SK-N-SH (cell line): ENCODE measurements around the gene KISS1R. TPM values are rescaled to one million over a fixed set of nuclear protein-coding genes. Genes with fewer than 3 reads are reported as not detected.

Experiments
- CTCF ChIA-PET: fragments of 300-600, 350-600 bp; formaldehyde crosslinking; extraction: SDS; loops from one replicate; lab custom pipeline; 2021; lab: Yijun Ruan, JAX
- POLR2A ChIA-PET: fragments of 350-600 bp; sonication (Branson Sonifier 250); formaldehyde crosslinking; extraction: SDS; loops from one replicate; lab custom pipeline; 2020; ENCODE audit warnings: antibody characterized with exemption, inconsistent platforms; lab: Yijun Ruan, JAX
- DNase-seq: peaks from one replicate; pipeline ENCODE4 v3.0.0; 2012
- H2AFZ ChIP-seq: fragments of 200-600 bp; sonication (generic); 2 replicates; pipeline ENCODE4 v1.8.1; 2016; ENCODE audit warnings: antibody characterized with exemption, mild to moderate bottlenecking, low read depth
- H3F3A ChIP-seq: fragments of 200-600 bp; sonication (generic); replicated peaks from 2 replicates; pipeline ENCODE3; 2016; ENCODE audit warnings: antibody characterized with exemption, mild to moderate bottlenecking; ENCODE audit not compliant: insufficient read depth
- H3K27ac ChIP-seq, 2 experiments: fragments of 200-500 bp in 1 of 2; fragments of 200-600 bp in 1 of 2; sonication (Bioruptor generic) in 1 of 2; sonication (generic), shearing (Covaris generic) in 1 of 2; 2 replicates each; pipeline versions ENCODE4 v1.5.1 to v1.6.1; 2014 to 2016; ENCODE audit warnings: low read depth in 2 of 2, inconsistent platforms in 1 of 2, low read length in 1 of 2, mild to moderate bottlenecking in 1 of 2, mixed read lengths in 1 of 2
- H3K27me3 ChIP-seq: fragments of 200-600 bp; sonication (generic), shearing (Covaris generic); 2 replicates; pipeline ENCODE4 v1.6.1; 2016; ENCODE audit warnings: mixed run types; ENCODE audit not compliant: insufficient read depth
- H3K36me3 ChIP-seq, 2 experiments: fragments of 200-500 bp in 1 of 2; fragments of 200-600 bp in 1 of 2; sonication (Bioruptor generic) in 1 of 2; sonication (generic) in 1 of 2; replicated peaks in 1 of 2; 2 replicates each; pipeline versions ENCODE3 to v1.5.1; 2014 to 2016; ENCODE audit warnings: low read length in 1 of 2, mild to moderate bottlenecking in 1 of 2; ENCODE audit not compliant: insufficient read depth in 2 of 2, control insufficient read depth in 1 of 2
- H3K4me1 ChIP-seq, 2 experiments: fragments of 200-500 bp in 1 of 2; fragments of 200-600 bp in 1 of 2; sonication (Bioruptor generic) in 1 of 2; sonication (generic), shearing (Covaris generic) in 1 of 2; 2 replicates each; pipeline versions ENCODE4 v1.5.1 to v1.6.1; 2014 to 2016; ENCODE audit warnings: low read depth in 1 of 2, low read length in 1 of 2, mixed run types in 1 of 2; ENCODE audit not compliant: insufficient read depth in 2 of 2, control insufficient read depth in 1 of 2
- H3K4me2 ChIP-seq: fragments of 200-600 bp; sonication (generic), shearing (Covaris generic); 2 replicates; pipeline ENCODE4 v1.6.1; 2017; ENCODE audit warnings: mixed run types
- H3K4me3 ChIP-seq, 2 experiments: fragments of 200-500 bp in 1 of 2; fragments of 200-600 bp in 1 of 2; sonication (Bioruptor generic) in 1 of 2; sonication (generic), shearing (Covaris generic) in 1 of 2; 2 replicates each; pipeline versions ENCODE4 v1.5.1 to v1.8.1; 2014 to 2016; ENCODE audit warnings: low read depth in 2 of 2, inconsistent platforms in 1 of 2, low read length in 1 of 2, mild to moderate bottlenecking in 1 of 2, mixed read lengths in 1 of 2, moderate library complexity in 1 of 2
- H3K79me2 ChIP-seq: fragments of 200-600 bp; sonication (generic); 2 replicates; pipeline ENCODE4 v1.8.1; 2017; ENCODE audit warnings: mild to moderate bottlenecking; ENCODE audit not compliant: insufficient read depth
- H3K9ac ChIP-seq: fragments of 200-600 bp; sonication (generic); 2 replicates; pipeline ENCODE4 v1.6.1; 2017; ENCODE audit warnings: mixed run types
- H3K9me2 ChIP-seq: fragments of 200-600 bp; sonication (generic); 2 replicates; pipeline ENCODE4 v1.6.1; 2017; ENCODE audit warnings: mixed run types
- H3K9me3 ChIP-seq: fragments of 200-600 bp; sonication (generic); 2 replicates; pipeline ENCODE4 v1.6.1; 2017; ENCODE audit warnings: mixed run types, mild to moderate bottlenecking, moderate library complexity
- H4K20me1 ChIP-seq: fragments of 200-600 bp; sonication (generic); 2 replicates; pipeline ENCODE4 v1.6.1; 2017; ENCODE audit warnings: mild to moderate bottlenecking, mixed run types; ENCODE audit not compliant: insufficient read depth
- CHD2 ChIP-seq: fragments of 150-350 bp; IDR thresholded peaks from 2 replicates; pipeline ENCODE4 v1.6.1; 2018; ENCODE audit warnings: low read length; ENCODE audit not compliant: partially characterized antibody
- FOXM1 ChIP-seq: IDR thresholded peaks from 2 replicates; pipeline ENCODE4 v1.4.0; 2012; ENCODE audit warnings: low read depth, mild to moderate bottlenecking
- IRF3 ChIP-seq: fragments of 150-350 bp; IDR thresholded peaks from 2 replicates; pipeline ENCODE4 v1.6.1; 2016; ENCODE audit warnings: mild to moderate bottlenecking, low read depth, low read length
- MAX ChIP-seq: IDR thresholded peaks from 2 replicates; pipeline ENCODE4 v1.4.0; 2012; ENCODE audit warnings: low read depth
- NFIC ChIP-seq: IDR thresholded peaks from 2 replicates; pipeline ENCODE4 v1.4.0; 2012; ENCODE audit warnings: borderline replicate concordance
- NRF1 ChIP-seq: IDR thresholded peaks from 2 replicates; pipeline ENCODE4 v1.6.1; 2012; ENCODE audit warnings: low read depth, mild to moderate bottlenecking, low read length
- REST ChIP-seq: IDR thresholded peaks from 2 replicates; pipeline ENCODE4 v1.6.1; 2012; ENCODE audit warnings: mild to moderate bottlenecking, low read depth, low read length, moderate library complexity
- RFX5 ChIP-seq: IDR thresholded peaks from 2 replicates; pipeline ENCODE4 v1.6.1; 2012; ENCODE audit warnings: mild to moderate bottlenecking, improper control_type of control experiment, low read length
- TAF1 ChIP-seq: IDR thresholded peaks from 2 replicates; pipeline ENCODE4 v1.6.1; 2012; ENCODE audit warnings: low read depth, mild to moderate bottlenecking, low read length, moderate library complexity, borderline replicate concordance
- TEAD4 ChIP-seq: IDR thresholded peaks from 2 replicates; pipeline ENCODE4 v1.4.0; 2012; ENCODE audit warnings: mild to moderate bottlenecking, borderline replicate concordance; ENCODE audit not compliant: insufficient read depth
- USF1 ChIP-seq: IDR thresholded peaks from 2 replicates; pipeline ENCODE4 v1.4.0; 2012; ENCODE audit warnings: low read depth, borderline replicate concordance
- ZBTB33 ChIP-seq: IDR thresholded peaks from 2 replicates; pipeline ENCODE4 v1.4.0; 2012; ENCODE audit warnings: low read depth, borderline replicate concordance
- WGBS: methylation state at CpG from one replicate; pipeline ENCODE4 v1.1.6; 2017; ENCODE audit warnings: low lambda C conversion rate; 5-methylcytosine and 5-hydroxymethylcytosine counted together
- polyA plus RNA-seq, 3 experiments: library from polyadenylated mRNA; depleted of rRNA; stranded (reverse); fragments of >200 nt; gene quantifications; 2 replicates each; pipeline ENCODE4 v1.2.3, GENCODE V29; 2012

KISS1R gene
- polyA plus RNA-seq, 1 of the 3 experiments (the other 2 are of a cell fraction): not detected

GRCh38 chr19:962683-963400 lies 45.7 kb downstream of the KISS1R start:
- H3K4me2 ChIP-seq: no peak overlapping the region
- no peaks in the 10 kb centered on the region for H3K9me3 ChIP-seq
- no peak for TF ChIP-seq NFIC
- ChIA-PET POLR2A (no interaction called here), CTCF (no interaction called here)
- H3K79me2 ChIP-seq: no peaks in the 10 kb centered on the region
- no peak for DNase-seq
- H3K27me3 ChIP-seq: no peaks in the 10 kb centered on the region
- peaks cover 6% of the 10 kb centered on the region for H3F3A ChIP-seq
- H3K4me1 ChIP-seq: no peaks in the 10 kb centered on the region
- H4K20me1 ChIP-seq: no peaks in the 10 kb centered on the region
- 86% methylated on average over 15 of the region's 31 CpGs for WGBS
- H3K27ac ChIP-seq: no peak overlapping the region
- H3K9ac ChIP-seq: no peak overlapping the region
- H3K36me3 ChIP-seq: peaks cover 10 to 12% of the 10 kb centered on the region in 2 experiments
- H2AFZ ChIP-seq: no peak overlapping the region
- H3K9me2 ChIP-seq: no peaks in the 10 kb centered on the region
- H3K4me3 ChIP-seq: no peak overlapping the region

- H3K9ac ChIP-seq: no peak overlapping the region
- no peak for TF ChIP-seq TEAD4
- TF ChIP-seq, all 33 proteins: peak for 0
- Histone ChIP-seq H2AFZ (no peak overlapping the region), H4K20me1 (no peaks in the 10 kb centered on the region), H3K9me3 (no peaks in the 10 kb centered on the region), H3K4me2 (no peak overlapping the region), H3K36me3 (peaks cover 13% of the 10 kb centered on the region in 2 experiments), H3K27me3 (no peaks in the 10 kb centered on the region), H3K9me2 (no peaks in the 10 kb centered on the region), H3K4me3 (no peak overlapping the region), H3F3A (peaks cover 6% of the 10 kb centered on the region), H3K27ac (no peak overlapping the region), H3K79me2 (no peaks in the 10 kb centered on the region), H3K4me1 (no peaks in the 10 kb centered on the region)
- POLR2A ChIA-PET: no interaction called here
- WGBS: 81% methylated on average over 4 of the region's 11 CpGs
- DNase-seq: no peak
- CTCF ChIA-PET: no interaction called here
These were observed 46.4 kb downstream of the KISS1R start for GRCh38 chr19:963486-963951.

- DNase-seq: no peak
- CTCF ChIA-PET: interaction anchor here (1.1 to 1.2 kb wide), 2 partner anchors 8 to 20 kb away, joined by 3 to 5 read pairs; partner anchors contain the start of gene WDR18
- TF ChIP-seq USF1 (no peak), TAF1 (no peak), REST (no peak), IRF3 (no peak), RFX5 (no peak), FOXM1 (no peak), NRF1 (no peak), CHD2 (no peak), MAX (no peak), TEAD4 (no peak), ZBTB33 (no peak)
These were observed 47.0 kb downstream of the KISS1R start for GRCh38 chr19:964116-964520.

More at GRCh38 chr19:964116-964520, 47.0 kb downstream of the KISS1R start:
- no peaks in the 10 kb centered on the region for H3K27me3 ChIP-seq
- H3K4me2 ChIP-seq: no peak overlapping the region
- H3K36me3 ChIP-seq: peaks cover 16 to 19% of the 10 kb centered on the region in 2 experiments
- H3K27ac ChIP-seq: no peak overlapping the region
- WGBS: 91% methylated on average over 11 of the region's 16 CpGs
- no peak overlapping the region for H3K4me3 ChIP-seq
- no peak overlapping the region for H2AFZ ChIP-seq
- H3K9me3 ChIP-seq: no peaks in the 10 kb centered on the region
- no peaks in the 10 kb centered on the region for H4K20me1 ChIP-seq
- peaks cover 6% of the 10 kb centered on the region for H3F3A ChIP-seq
- no peaks in the 10 kb centered on the region for H3K4me1 ChIP-seq
- H3K9ac ChIP-seq: no peak overlapping the region
- H3K9me2 ChIP-seq: no peaks in the 10 kb centered on the region
- no peaks in the 10 kb centered on the region for H3K79me2 ChIP-seq
- POLR2A ChIA-PET: no interaction called here
